GM18909 (cell line): ENCODE data around the gene COL20A1.

ENCODE experiments used
- ATAC-seq: cut with Tn5 transposase; IDR thresholded peaks from one replicate; pipeline ENCODE4 v1.9.1; 2021; ENCODE audit warnings: mild to moderate bottlenecking; ENCODE audit not compliant: unreplicated experiment, poor library complexity

COL20A1 gene

GRCh38 chr20:63289311-63290135, 3.5 kb upstream of the COL20A1 start:
- no peak for ATAC-seq

- no peak for ATAC-seq
These were observed 2.8 kb upstream of the COL20A1 start for GRCh38 chr20:63290136-63290676.

DNA sequence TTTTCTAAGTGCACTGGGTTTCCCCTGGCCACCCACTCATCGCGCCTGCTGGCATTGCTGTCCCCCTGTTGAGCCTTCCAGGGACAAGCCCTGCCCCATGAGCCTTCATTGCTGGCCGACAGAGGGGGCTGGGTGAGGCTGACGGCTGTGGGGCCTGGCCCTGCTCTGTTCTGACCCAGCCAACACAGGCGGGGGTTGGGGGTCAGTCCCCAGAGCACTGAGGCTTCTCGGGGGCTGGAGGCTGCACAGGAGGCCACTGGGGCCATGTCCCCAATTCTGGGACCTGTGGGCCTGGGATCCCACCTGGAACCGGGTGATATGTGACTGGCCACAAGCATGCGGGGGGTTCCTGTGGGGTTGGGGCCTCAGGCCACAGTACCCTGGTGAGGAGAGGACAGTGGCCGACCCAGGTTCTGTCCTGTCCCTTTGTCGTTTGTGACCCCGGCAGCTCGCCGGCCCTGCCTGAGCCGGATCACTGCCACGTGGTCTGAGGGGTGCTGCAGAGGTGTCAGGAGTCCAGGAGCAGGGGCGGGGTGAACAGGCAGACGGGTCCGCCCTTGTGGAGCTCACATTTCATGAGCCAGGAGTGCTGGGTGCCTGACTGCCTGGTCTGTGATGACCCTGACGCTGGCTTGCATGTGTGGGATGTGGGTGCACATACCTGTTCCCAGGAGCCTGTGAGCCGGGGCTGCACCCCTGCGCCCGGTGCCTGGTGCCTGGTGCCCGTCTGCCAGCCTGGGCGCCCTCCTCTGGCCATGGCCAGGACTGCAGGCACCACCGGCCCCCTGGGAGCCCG, 2.1 kb upstream of the COL20A1 start:
- ATAC-seq: no peak

DNA sequence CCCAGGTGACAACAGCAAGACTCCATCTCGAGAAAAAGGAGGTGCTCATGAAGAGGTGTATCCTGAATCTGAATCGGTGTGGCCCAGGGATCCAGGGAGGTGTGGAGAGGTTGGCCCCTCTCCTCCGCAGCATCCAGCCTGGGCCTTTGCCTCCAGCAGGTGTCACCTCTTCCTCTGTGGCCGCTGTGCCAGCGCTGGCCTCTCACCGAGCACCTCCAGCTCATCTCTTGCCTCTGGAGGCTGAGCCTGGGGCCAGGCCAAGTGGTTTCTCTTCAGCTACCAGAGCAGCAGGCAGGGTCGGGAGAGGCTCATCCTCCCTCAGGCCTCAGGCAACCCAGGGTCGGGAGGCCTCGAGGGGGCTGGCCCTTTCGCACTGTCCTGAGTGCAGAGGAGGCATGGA, 1.2 kb upstream of the COL20A1 start:
- ATAC-seq: no peak

- no peak for ATAC-seq
These were observed 689 bp upstream of the COL20A1 start for GRCh38 chr20:63292292-63292701.

DNA sequence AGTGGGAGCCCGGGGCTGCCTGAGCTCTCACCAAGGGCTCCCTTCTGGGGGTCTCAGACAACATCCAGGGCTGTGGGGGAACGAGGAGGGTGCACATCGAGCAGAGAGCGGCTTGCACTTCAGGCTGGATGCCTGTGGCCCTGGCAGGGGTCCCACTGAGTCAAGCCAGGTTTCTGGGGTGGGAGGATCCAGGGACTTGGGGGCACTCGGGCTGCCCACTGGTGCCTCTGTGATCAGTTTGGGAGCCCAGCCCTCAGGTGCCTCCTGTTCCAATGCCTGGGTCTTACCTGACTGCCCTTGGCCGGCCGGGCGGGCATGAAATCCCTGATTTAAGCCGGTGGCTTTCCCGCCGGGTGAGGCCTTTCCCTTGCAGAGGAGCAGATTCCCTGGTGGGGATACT, 470 bp downstream of the COL20A1 start:
- ATAC-seq: no peak

- ATAC-seq: no peak
These were observed 1.0 kb downstream of the COL20A1 start for GRCh38 chr20:63293871-63294535.

GRCh38 chr20:63294536-63294900, 1.5 kb downstream of the COL20A1 start:
- no peak for ATAC-seq

- no peak for ATAC-seq
These were observed 2.0 kb downstream of the COL20A1 start for GRCh38 chr20:63295018-63295417.

- no peak for ATAC-seq
These were observed 2.4 kb downstream of the COL20A1 start for GRCh38 chr20:63295422-63295821.

GRCh38 chr20:63295846-63296245, 2.9 kb downstream of the COL20A1 start:
- no peak for ATAC-seq

DNA sequence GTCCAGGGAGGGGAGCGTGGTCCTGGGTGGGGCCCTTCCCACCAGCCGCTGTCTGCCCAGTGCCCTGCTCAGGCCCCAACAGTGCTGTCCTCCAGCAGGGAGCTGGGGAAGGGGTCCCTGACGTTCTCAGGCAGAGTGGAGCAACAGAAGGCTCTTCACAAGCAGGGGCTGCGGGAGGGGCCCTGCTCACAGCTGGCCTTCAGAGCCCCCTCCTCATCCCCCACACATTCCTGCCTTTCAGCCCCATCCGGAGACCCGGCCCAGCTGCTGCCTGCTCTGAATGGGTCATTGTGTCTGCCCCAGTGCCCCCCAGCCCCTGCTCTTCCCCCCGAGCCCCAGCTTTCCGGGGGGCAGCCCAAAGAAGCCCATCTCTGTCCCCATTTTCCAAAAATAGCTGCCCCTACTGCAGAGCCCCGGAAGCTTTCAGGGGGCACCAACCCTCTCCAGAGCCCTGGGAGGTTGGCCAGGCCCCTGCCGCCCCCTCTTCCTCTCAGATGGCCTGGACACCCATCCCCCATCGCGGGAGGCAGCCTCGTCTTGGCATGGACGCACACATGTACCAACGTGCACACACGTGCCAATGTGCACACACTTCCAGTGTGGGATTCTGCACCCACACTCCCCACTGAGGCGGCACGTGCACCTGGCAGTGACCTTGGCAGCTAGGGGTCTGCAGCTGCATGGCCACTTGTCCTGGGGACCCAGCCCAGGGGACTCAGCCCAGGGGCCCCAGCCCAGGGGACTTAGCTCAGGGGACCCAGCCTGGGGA, 3.7 kb downstream of the COL20A1 start:
- ATAC-seq: no peak

DNA sequence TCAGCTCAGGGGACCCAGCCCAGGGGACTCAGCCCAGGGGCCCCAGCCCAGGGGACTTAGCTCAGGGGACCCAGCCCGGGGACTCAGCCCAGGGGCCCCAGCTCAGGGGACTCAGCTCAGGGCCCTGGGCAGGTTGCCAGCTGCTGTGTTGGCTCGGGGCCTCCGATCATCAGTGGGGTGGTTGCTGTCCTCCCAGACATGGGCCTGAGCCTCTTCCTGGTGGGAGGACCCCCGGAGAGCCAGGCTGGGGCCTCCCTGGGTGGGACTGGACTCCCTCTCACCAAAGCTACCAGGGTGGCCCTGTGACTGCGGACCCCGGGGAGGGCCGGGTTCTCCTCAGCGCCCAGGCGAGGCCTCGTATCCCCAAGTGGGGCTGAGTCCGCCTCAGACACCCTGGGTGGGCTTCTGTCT, 4.4 kb downstream of the COL20A1 start:
- ATAC-seq: no peak

DNA sequence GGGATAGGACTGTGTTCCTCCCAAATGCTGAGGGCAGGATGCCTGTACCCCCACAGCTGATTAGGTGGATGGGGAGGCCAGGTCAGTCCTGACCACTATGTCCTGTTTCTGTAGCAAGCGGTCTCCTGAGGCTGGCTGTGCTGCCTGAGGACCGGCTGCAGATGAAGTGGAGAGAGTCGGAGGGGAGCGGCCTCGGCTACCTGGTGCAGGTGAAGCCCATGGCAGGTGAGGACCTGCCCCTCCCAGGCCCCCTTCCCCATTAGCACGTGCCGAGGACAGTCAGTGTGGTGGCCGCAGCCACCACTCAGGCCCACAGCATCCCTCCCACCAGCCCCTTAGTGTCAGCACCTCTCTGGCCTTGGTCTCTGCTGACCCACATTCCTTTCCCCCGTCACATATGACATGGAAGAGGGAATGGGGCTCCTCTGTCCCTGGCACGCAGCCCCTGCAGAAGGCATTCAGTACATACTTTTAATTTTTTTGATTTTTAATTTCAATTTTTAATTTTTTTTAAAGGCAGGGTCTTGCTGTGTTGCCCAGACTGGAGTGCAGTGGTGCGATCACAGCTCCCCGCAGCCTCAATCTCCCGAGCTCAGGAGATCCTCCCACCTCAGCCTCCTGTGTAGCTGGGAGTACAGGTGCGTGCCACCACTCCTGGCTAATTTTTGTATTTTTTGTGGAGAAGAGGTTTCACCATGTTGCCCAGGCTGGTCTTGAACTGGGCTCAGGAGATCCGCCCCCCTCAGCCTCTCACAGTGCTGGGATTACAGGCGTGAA, 5.0 kb downstream of the COL20A1 start:
- no peak for ATAC-seq

GRCh38 chr20:63298731-63299312, 5.8 kb downstream of the COL20A1 start:
- no peak for ATAC-seq

DNA sequence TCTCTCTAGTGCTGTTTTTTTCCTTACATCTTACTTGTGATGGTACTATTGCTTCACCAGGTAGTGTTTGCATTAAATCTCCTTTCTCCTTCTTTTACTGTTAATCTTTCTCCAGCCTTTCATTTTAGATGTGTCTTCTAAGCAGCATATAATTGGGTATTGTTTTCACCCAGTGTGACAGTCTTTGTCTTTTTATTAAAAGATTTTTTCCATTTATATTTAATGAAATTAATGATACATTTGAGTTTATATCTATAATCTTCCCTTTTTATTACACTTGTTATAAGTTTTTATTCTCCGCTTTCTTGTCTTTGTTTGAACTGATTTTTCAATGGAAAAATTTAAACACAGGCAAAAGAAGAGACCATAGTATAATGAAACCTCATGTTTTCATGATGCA, 8.7 kb downstream of the COL20A1 start:
- no peak for ATAC-seq

DNA sequence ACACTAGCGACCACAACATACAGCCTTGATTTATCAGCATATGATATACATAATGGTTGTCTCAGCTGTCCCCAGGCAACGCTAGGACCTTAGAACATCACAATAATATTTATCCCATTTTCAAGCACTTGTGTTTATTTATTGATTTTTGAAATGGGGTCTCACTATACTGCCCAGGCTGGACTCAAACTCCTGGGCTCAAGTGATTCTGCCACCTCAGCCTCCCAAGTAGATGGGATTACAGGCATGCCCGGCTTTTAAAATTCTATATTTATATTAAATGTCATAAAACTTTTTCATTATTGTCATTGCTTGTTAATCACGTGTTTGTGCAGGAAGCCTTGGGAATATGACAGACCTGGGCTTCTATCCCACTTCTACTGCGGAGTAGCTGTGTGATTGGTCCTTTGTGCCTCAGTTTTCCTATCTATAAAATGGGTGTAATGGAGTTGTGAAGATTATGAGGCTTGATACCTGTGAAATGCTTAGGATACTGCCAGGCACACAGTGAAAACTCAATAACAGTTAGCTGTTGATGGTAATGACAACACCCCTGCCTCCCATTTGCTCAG, 10.2 kb downstream of the COL20A1 start:
- no peak for ATAC-seq

- no peak for ATAC-seq
These were observed 12.4 kb downstream of the COL20A1 start for GRCh38 chr20:63305393-63305792.
